ENCODE results near the gene SNUPN.

GRCh38 chr15:75674366-75674765 is 48.8 kb upstream of the SNUPN start:
- TF ChIP-seq POLR2A (IDR thresholded peaks at IDR 0.05) = no peak
- no peak for TF ChIP-seq CTCF (IDR thresholded peaks at IDR 0.05)
